Measurements from ENCODE around the gene ALDH3B2. TPM values are rescaled to one million over a fixed set of nuclear protein-coding genes. Genes with fewer than 3 reads are reported as not detected.
"Not testable (repeated sequence)": the region's sequence is repeated elsewhere in the genome, so short reads cannot be mapped to it uniquely, and the experiment has no call there.

The ALDH3B2 gene
- total RNA-seq: not detected in 2 replicates
- long read RNA-seq: 0 reads

GRCh38 chr11:67674442-67674871, at the start of gene ALDH3B2:
ALDH3B2 (minus strand) TSS chr11:67674623; CDS start chr11:67666935, 7,688 bp downstream.
- Mint-ChIP-seq H3K27ac (ENCODE audit: unreplicated experiment) (no peak within 1 kb of the TSS), H3K9me3 (peaks cover 2% of the 10 kb centered on the region), H3K36me3 (ENCODE audit: low read depth) (no peaks in the 10 kb centered on the region), H3K27me3 (ENCODE audit: low read depth) (peaks cover 31% of the 10 kb centered on the region), H3K4me3 (no peak within 1 kb of the TSS), H3K4me1 (no peaks in the 10 kb centered on the region)
- no peak for TF ChIP-seq CTCF (conservative IDR thresholded peaks at IDR 0.05)
- no peak for DNase-seq (ENCODE audit: low read depth, low spot score)

- not testable (repeated sequence) for DNase-seq (ENCODE audit: low read depth, low spot score); H3K9me3 Mint-ChIP-seq; H3K4me3 Mint-ChIP-seq; H3K36me3 Mint-ChIP-seq (ENCODE audit: low read depth); H3K4me1 Mint-ChIP-seq; H3K27ac Mint-ChIP-seq (ENCODE audit: unreplicated experiment)
- H3K27me3 Mint-ChIP-seq (ENCODE audit: low read depth): peaks cover 13% of the 10 kb centered on the region
Measured at GRCh38 chr11:67723036-67723435, 48.6 kb upstream of the ALDH3B2 start.

GRCh38 chr11:67716226-67716625, 41.8 kb upstream of the ALDH3B2 start:
- DNase-seq (ENCODE audit: low read depth, low spot score); H3K36me3 Mint-ChIP-seq (ENCODE audit: low read depth); H3K4me3 Mint-ChIP-seq; H3K9me3 Mint-ChIP-seq; H3K4me1 Mint-ChIP-seq; H3K27ac Mint-ChIP-seq (ENCODE audit: unreplicated experiment): not testable (repeated sequence)
- H3K27me3 Mint-ChIP-seq (ENCODE audit: low read depth): peaks cover 54% of the 10 kb centered on the region

- H3K4me1 Mint-ChIP-seq; DNase-seq (ENCODE audit: low read depth, low spot score); H3K4me3 Mint-ChIP-seq; H3K27ac Mint-ChIP-seq (ENCODE audit: unreplicated experiment); H3K36me3 Mint-ChIP-seq (ENCODE audit: low read depth); H3K9me3 Mint-ChIP-seq: not testable (repeated sequence)
- peaks cover 57% of the 10 kb centered on the region for H3K27me3 Mint-ChIP-seq (ENCODE audit: low read depth)
Measured at GRCh38 chr11:67715801-67716200, 41.4 kb upstream of the ALDH3B2 start.

- not testable (repeated sequence) for H3K36me3 Mint-ChIP-seq (ENCODE audit: low read depth); H3K4me1 Mint-ChIP-seq; H3K9me3 Mint-ChIP-seq; H3K27ac Mint-ChIP-seq (ENCODE audit: unreplicated experiment); H3K4me3 Mint-ChIP-seq
- TF ChIP-seq CTCF (conservative IDR thresholded peaks at IDR 0.05): peak; percentile 59
- DNase-seq (ENCODE audit: low read depth, low spot score): peak; percentile 41
- peaks cover 62% of the 10 kb centered on the region for H3K27me3 Mint-ChIP-seq (ENCODE audit: low read depth)
Measured at GRCh38 chr11:67713892-67714509, 39.6 kb upstream of the ALDH3B2 start.

GRCh38 chr11:67711676-67712075, 37.3 kb upstream of the ALDH3B2 start:
- not testable (repeated sequence) for H3K4me3 Mint-ChIP-seq; H3K36me3 Mint-ChIP-seq (ENCODE audit: low read depth); H3K4me1 Mint-ChIP-seq; H3K9me3 Mint-ChIP-seq; DNase-seq (ENCODE audit: low read depth, low spot score); H3K27ac Mint-ChIP-seq (ENCODE audit: unreplicated experiment)
- H3K27me3 Mint-ChIP-seq (ENCODE audit: low read depth): peaks cover 50% of the 10 kb centered on the region

GRCh38 chr11:67711212-67711611, 36.8 kb upstream of the ALDH3B2 start:
- H3K4me3 Mint-ChIP-seq; H3K9me3 Mint-ChIP-seq; H3K4me1 Mint-ChIP-seq; H3K36me3 Mint-ChIP-seq (ENCODE audit: low read depth); H3K27ac Mint-ChIP-seq (ENCODE audit: unreplicated experiment); DNase-seq (ENCODE audit: low read depth, low spot score): not testable (repeated sequence)
- peaks cover 46% of the 10 kb centered on the region for H3K27me3 Mint-ChIP-seq (ENCODE audit: low read depth)

GRCh38 chr11:67709806-67710205, 35.4 kb upstream of the ALDH3B2 start:
- H3K27me3 Mint-ChIP-seq (ENCODE audit: low read depth): peaks cover 43% of the 10 kb centered on the region
- H3K9me3 Mint-ChIP-seq; H3K4me3 Mint-ChIP-seq; H3K4me1 Mint-ChIP-seq; H3K36me3 Mint-ChIP-seq (ENCODE audit: low read depth); DNase-seq (ENCODE audit: low read depth, low spot score); H3K27ac Mint-ChIP-seq (ENCODE audit: unreplicated experiment): not testable (repeated sequence)
